ENCODE measurements around the gene FAM135A.

FAM135A gene

GRCh38 chr6:70413114-70413991, at the start of gene FAM135A:
FAM135A (plus strand) TSS chr6:70413508; CDS start chr6:70428343, 14,835 bp downstream.
- H3K4me3 Mint-ChIP-seq = peak within 1 kb of the TSS; percentile 97
- H3K9me3 Mint-ChIP-seq = no peaks in the 10 kb centered on the region
- H3K36me3 Mint-ChIP-seq (ENCODE audit: low read depth) = peaks cover 2% of the 10 kb centered on the region
- H3K4me1 Mint-ChIP-seq (ENCODE audit: low read depth) = peaks cover 27% of the 10 kb centered on the region
- H3K27ac Mint-ChIP-seq = peak within 1 kb of the TSS; percentile 94
- H3K27me3 Mint-ChIP-seq (ENCODE audit: low read depth) = peaks cover 22% of the 10 kb centered on the region

DNA sequence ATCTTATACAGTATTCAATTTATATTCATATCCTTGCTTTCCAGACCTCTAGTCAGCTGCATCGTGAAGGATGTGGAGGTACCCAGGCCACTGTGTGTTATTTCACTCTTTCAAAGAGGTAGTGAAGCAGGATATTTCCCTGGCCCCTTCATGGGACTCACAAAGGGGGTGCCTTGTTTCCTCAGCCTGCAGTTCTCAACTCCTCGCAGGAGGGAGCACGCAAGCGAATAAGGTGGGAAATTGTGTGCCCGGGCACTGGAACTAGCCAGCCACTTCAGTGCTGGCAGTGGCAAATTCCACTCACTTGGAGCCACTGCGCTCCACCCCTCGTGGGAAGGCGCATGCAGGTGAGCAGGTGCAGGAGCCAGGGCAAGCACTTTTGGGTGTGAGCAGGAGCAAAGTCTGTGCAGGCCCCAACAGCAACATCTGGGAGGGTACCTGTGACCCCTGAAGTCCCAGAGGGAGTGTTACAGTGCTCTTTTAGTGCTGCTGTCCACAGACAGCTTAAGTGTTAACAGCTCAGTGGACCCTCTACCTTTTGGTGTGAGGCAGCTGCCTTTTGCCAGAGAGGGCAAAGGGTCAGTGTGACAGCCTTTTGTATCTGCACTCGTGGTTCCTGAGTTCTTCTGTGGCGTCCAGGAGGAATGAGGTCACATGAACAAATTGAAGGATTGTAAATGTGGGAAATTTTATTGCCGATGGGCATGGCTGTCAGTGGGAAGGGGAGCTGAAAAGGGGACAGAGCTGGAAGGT, 49.4 kb upstream of the FAM135A start:
- Mint-ChIP-seq H3K9me3 (no peaks in the 10 kb centered on the region), H3K27me3 (ENCODE audit: low read depth) (peaks cover 18% of the 10 kb centered on the region), H3K36me3 (ENCODE audit: low read depth) (no peaks in the 10 kb centered on the region), H3K4me1 (ENCODE audit: low read depth) (no peaks in the 10 kb centered on the region), H3K27ac (no peak overlapping the region), H3K4me3 (no peak overlapping the region)

DNA sequence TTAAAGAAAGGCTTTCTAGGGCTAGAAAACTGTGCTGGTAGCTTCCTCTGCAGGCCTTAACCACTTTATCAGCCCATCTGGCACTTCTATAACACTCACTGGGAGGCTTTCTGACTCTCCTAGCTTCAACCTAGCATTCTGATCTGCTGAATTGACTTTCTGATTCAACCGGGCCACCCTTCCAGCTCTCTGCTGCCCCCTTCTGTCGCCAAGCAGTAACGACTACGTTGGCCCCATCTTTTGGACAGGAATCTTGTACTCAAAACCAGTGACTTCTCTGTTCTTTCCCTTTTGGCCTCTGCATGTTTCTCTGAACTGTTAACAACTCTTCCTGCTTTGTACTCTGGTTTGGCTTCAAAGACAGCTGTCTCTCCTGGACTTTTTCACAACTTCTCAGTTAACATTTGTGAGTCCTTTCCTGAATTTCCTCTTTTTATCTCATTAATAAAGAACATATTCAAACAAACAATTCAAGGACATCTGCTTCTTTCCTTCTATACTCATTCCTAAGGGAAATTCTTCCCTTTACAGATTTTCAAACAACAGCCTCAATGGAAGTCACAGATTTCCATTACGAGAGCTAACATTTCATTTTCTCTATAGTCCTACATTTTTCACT, 43.9 kb upstream of the FAM135A start:
- Mint-ChIP-seq H3K27me3 (ENCODE audit: low read depth) (peaks cover 39% of the 10 kb centered on the region), H3K36me3 (ENCODE audit: low read depth) (no peaks in the 10 kb centered on the region), H3K4me1 (ENCODE audit: low read depth) (no peaks in the 10 kb centered on the region), H3K27ac (no peak overlapping the region), H3K9me3 (no peaks in the 10 kb centered on the region), H3K4me3 (no peak overlapping the region)

GRCh38 chr6:70370496-70370895, 42.8 kb upstream of the FAM135A start:
- Mint-ChIP-seq H3K9me3 (no peaks in the 10 kb centered on the region), H3K36me3 (ENCODE audit: low read depth) (no peaks in the 10 kb centered on the region), H3K27ac (no peak overlapping the region), H3K4me1 (ENCODE audit: low read depth) (no peaks in the 10 kb centered on the region), H3K4me3 (no peak overlapping the region), H3K27me3 (ENCODE audit: low read depth) (peaks cover 43% of the 10 kb centered on the region)

DNA sequence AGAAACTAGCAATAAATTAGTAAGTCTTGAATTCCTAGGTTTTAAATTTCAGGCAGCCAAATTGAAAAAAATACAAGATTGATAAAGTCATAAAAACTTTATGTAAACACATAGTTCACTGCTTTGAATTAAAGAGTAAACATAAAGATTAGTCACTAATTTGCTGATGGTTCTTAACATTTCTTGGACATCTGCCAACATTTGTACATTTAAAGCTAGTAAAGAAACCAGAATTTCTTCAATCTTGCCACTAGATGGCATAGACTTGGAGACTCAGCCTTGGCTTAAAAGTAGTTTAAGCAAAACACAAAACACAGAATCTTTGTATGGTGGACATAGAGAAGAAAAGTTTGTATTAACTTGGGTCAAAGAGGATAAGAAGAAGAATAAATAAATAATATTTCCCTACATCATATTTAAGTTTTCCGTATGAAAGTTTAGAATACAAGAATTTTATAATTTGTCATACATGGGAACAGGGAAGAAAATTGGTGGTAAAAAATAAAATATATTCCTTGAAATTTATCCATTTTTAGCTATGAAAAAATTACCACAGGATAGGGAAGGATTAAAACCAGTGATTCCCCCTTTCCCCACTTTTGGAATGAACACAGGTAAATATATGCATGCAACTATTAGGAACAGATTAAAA, 41.7 kb upstream of the FAM135A start:
- Mint-ChIP-seq H3K4me1 (ENCODE audit: low read depth) (no peaks in the 10 kb centered on the region), H3K4me3 (no peak overlapping the region), H3K9me3 (no peaks in the 10 kb centered on the region), H3K36me3 (ENCODE audit: low read depth) (no peaks in the 10 kb centered on the region), H3K27me3 (ENCODE audit: low read depth) (peaks cover 38% of the 10 kb centered on the region), H3K27ac (no peak overlapping the region)

- no peaks in the 10 kb centered on the region for H3K4me1 Mint-ChIP-seq (ENCODE audit: low read depth)
- H3K36me3 Mint-ChIP-seq (ENCODE audit: low read depth) = no peaks in the 10 kb centered on the region
- peaks cover 26% of the 10 kb centered on the region for H3K27me3 Mint-ChIP-seq (ENCODE audit: low read depth)
- H3K27ac Mint-ChIP-seq = no peak overlapping the region
- H3K9me3 Mint-ChIP-seq = no peaks in the 10 kb centered on the region
- H3K4me3 Mint-ChIP-seq = no peak overlapping the region
Observed at GRCh38 chr6:70375166-70375565, 38.1 kb upstream of the FAM135A start.

DNA sequence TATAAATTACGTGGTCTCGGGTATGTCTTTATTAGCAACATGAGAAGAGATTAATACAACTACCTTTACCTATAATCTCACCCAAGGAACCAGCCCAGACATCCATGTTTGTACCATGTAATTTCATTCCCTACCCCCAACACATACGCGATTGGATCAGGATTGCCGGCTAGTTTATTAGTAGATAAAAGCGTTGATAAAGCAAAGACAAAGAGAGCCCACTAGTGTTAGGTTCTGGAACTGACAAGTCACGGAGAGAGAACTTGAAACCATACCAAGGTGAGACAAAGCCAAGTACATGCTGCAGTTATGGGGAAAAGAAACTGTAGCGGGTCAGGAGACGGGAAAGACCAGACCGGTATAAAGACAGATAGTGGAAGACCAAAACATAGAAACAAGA, 37.4 kb upstream of the FAM135A start:
- Mint-ChIP-seq H3K27me3 (ENCODE audit: low read depth) (peaks cover 26% of the 10 kb centered on the region), H3K4me1 (ENCODE audit: low read depth) (no peaks in the 10 kb centered on the region), H3K36me3 (ENCODE audit: low read depth) (no peaks in the 10 kb centered on the region), H3K27ac (no peak overlapping the region), H3K4me3 (no peak overlapping the region), H3K9me3 (no peaks in the 10 kb centered on the region)

- Mint-ChIP-seq H3K27me3 (ENCODE audit: low read depth) (peaks cover 22% of the 10 kb centered on the region), H3K27ac (no peak overlapping the region), H3K4me1 (ENCODE audit: low read depth) (no peaks in the 10 kb centered on the region), H3K9me3 (no peaks in the 10 kb centered on the region), H3K36me3 (ENCODE audit: low read depth) (no peaks in the 10 kb centered on the region), H3K4me3 (no peak overlapping the region)
Observed at GRCh38 chr6:70376628-70377027, 36.7 kb upstream of the FAM135A start.

- no peak overlapping the region for H3K4me3 Mint-ChIP-seq
- H3K27ac Mint-ChIP-seq = no peak overlapping the region
- H3K36me3 Mint-ChIP-seq (ENCODE audit: low read depth) = no peaks in the 10 kb centered on the region
- H3K9me3 Mint-ChIP-seq = no peaks in the 10 kb centered on the region
- peaks cover 20% of the 10 kb centered on the region for H3K27me3 Mint-ChIP-seq (ENCODE audit: low read depth)
- no peaks in the 10 kb centered on the region for H3K4me1 Mint-ChIP-seq (ENCODE audit: low read depth)
Observed at GRCh38 chr6:70377372-70377771, 35.9 kb upstream of the FAM135A start.

GRCh38 chr6:70379473-70380013, 33.8 kb upstream of the FAM135A start:
- peaks cover 7% of the 10 kb centered on the region for H3K27me3 Mint-ChIP-seq (ENCODE audit: low read depth)
- H3K9me3 Mint-ChIP-seq = no peaks in the 10 kb centered on the region
- H3K36me3 Mint-ChIP-seq (ENCODE audit: low read depth) = no peaks in the 10 kb centered on the region
- H3K27ac Mint-ChIP-seq = no peak overlapping the region
- H3K4me1 Mint-ChIP-seq (ENCODE audit: low read depth) = no peaks in the 10 kb centered on the region
- H3K4me3 Mint-ChIP-seq = no peak overlapping the region

DNA sequence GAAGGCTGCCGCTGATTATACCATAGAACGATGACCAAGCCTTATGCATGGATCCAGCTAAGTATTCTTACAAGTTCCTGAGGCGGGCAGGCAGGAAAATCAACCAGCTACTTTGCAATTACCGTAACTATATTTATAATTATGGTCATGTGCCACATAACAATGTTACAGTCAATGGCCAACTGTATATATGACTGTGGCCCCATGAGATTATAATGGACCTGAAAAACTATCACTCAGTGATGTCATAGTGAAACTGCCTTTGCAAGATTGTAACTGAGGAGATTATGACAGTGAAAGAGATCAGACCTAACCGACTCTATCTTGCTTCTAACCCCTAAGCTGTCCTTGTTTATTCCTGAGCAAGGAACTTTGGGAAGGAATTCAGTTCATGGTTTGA, 33.1 kb upstream of the FAM135A start:
- Mint-ChIP-seq H3K4me1 (ENCODE audit: low read depth) (no peaks in the 10 kb centered on the region), H3K4me3 (no peak overlapping the region), H3K27me3 (ENCODE audit: low read depth) (peaks cover 1% of the 10 kb centered on the region), H3K27ac (no peak overlapping the region), H3K36me3 (ENCODE audit: low read depth) (no peaks in the 10 kb centered on the region), H3K9me3 (no peaks in the 10 kb centered on the region)

- Mint-ChIP-seq H3K9me3 (no peaks in the 10 kb centered on the region), H3K4me3 (no peak overlapping the region), H3K36me3 (ENCODE audit: low read depth) (no peaks in the 10 kb centered on the region), H3K27ac (no peak overlapping the region), H3K27me3 (ENCODE audit: low read depth) (no peaks in the 10 kb centered on the region), H3K4me1 (ENCODE audit: low read depth) (no peaks in the 10 kb centered on the region)
Observed at GRCh38 chr6:70380771-70381416, 32.4 kb upstream of the FAM135A start.

DNA sequence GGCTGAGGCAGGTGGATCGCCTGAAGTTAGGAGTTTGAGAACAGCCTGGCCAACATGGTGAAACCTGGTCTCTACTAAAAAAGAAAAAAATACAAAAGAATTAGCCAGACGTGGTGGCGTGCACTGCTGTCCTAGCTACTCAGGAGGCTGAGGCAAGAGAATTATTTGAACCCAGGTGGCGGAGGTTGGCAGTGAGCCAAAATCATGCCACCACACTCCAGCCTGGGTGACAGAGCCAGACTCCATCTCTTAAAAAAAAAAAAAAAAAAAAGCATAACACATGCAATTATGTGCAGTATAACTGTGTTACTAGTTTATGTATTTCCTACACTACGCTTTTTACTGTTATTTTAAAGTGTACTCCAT, 31.9 kb upstream of the FAM135A start:
- H3K4me3 Mint-ChIP-seq = no peak overlapping the region
- no peaks in the 10 kb centered on the region for H3K9me3 Mint-ChIP-seq
- H3K27me3 Mint-ChIP-seq (ENCODE audit: low read depth) = no peaks in the 10 kb centered on the region
- H3K4me1 Mint-ChIP-seq (ENCODE audit: low read depth) = no peaks in the 10 kb centered on the region
- no peak overlapping the region for H3K27ac Mint-ChIP-seq
- H3K36me3 Mint-ChIP-seq (ENCODE audit: low read depth) = no peaks in the 10 kb centered on the region

- no peak overlapping the region for H3K4me3 Mint-ChIP-seq
- no peak overlapping the region for H3K27ac Mint-ChIP-seq
- no peaks in the 10 kb centered on the region for H3K9me3 Mint-ChIP-seq
- no peaks in the 10 kb centered on the region for H3K36me3 Mint-ChIP-seq (ENCODE audit: low read depth)
- peaks cover 4% of the 10 kb centered on the region for H3K27me3 Mint-ChIP-seq (ENCODE audit: low read depth)
- no peaks in the 10 kb centered on the region for H3K4me1 Mint-ChIP-seq (ENCODE audit: low read depth)
Observed at GRCh38 chr6:70385901-70386300, 27.4 kb upstream of the FAM135A start.

Data from T-helper 1 cell treated with Interleukin-12 subunit alpha and Interleukin-12 subunit beta and Interleukin-4 antibody, amounts not matched to agents 30 μg/mL and 1 μg/mL, for 36 hours (primary cell).